ENCODE results near the gene POMT2.

DNA sequence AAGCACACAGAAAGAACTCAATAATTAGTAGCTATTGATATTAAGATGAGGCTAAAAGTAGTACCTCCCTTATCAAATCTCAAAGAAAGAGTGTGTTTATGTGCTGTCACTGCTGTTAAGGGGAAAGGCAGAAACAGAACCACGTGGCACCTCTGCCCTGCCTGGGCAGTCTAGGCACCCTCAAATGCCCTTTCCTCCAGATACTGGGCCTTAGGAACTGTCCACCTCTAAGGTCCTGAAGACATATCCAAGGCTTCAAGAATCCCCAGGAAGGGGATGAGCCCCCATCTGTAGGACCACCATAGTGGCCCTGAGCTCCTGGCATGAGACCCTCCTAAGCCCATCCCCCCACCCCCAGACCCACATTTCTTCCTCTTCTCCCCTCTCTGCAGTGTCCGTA is 78.7 kb downstream of the POMT2 start:
- TF ChIP-seq, protein P1, sequence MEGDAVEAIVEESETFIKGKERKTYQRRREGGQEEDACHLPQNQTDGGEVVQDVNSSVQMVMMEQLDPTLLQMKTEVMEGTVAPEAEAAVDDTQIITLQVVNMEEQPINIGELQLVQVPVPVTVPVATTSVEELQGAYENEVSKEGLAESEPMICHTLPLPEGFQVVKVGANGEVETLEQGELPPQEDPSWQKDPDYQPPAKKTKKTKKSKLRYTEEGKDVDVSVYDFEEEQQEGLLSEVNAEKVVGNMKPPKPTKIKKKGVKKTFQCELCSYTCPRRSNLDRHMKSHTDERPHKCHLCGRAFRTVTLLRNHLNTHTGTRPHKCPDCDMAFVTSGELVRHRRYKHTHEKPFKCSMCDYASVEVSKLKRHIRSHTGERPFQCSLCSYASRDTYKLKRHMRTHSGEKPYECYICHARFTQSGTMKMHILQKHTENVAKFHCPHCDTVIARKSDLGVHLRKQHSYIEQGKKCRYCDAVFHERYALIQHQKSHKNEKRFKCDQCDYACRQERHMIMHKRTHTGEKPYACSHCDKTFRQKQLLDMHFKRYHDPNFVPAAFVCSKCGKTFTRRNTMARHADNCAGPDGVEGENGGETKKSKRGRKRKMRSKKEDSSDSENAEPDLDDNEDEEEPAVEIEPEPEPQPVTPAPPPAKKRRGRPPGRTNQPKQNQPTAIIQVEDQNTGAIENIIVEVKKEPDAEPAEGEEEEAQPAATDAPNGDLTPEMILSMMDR (conservative IDR thresholded peaks at IDR 0.05; ENCODE audit: low read length), result no peak
- TF ChIP-seq EZH2phosphoT487 (IDR thresholded peaks at IDR 0.05; ENCODE audit: borderline replicate concordance, low read depth, low read length), result no peak
